ENCODE measurements around the gene NIFK. TPM values are rescaled to one million over a fixed set of nuclear protein-coding genes. Genes with fewer than 3 reads are reported as not detected.

The NIFK gene
- total RNA-seq (20.4 and 47.4 TPM in 2 replicates), polyA plus RNA-seq (44.0 and 47.9 TPM in 2 replicates)

- Histone ChIP-seq H3K36me3 (peaks cover 15% of the 10 kb centered on the region), H3K4me3 (peak within 1 kb of the TSS; percentile 83), H3K4me1 (ENCODE audit: low read depth) (peaks cover 6% of the 10 kb centered on the region), H3K27me3 (no peaks in the 10 kb centered on the region), H3K9me3 (ENCODE audit: low read depth) (no peaks in the 10 kb centered on the region), H3K27ac (peak within 1 kb of the TSS; percentile 65)
- no peak for TF ChIP-seq CTCF (IDR thresholded peaks at IDR 0.05; ENCODE audit: low read depth, low read length)
- DNase-seq (ENCODE audit: low read depth in 1 of 2, low spot score in 1 of 2) = peak; percentile 99 to 100
These were observed at the start of gene NIFK for GRCh38 chr2:121736462-121737336. TSS of gene NIFK (minus strand) at chr2:121736875. CDS start at chr2:121736850, 25 bp downstream.

GRCh38 chr2:121783180-121783579 lies 46.5 kb upstream of the NIFK start:
- no peak overlapping the region for H3K4me3 ChIP-seq
- no peaks in the 10 kb centered on the region for H3K4me1 ChIP-seq (ENCODE audit: low read depth)
- no peaks in the 10 kb centered on the region for H3K9me3 ChIP-seq (ENCODE audit: low read depth)
- no peaks in the 10 kb centered on the region for H3K36me3 ChIP-seq
- H3K27me3 ChIP-seq = no peaks in the 10 kb centered on the region
- TF ChIP-seq CTCF (IDR thresholded peaks at IDR 0.05; ENCODE audit: low read depth, low read length) = no peak
- H3K27ac ChIP-seq = no peak overlapping the region
- no peak for DNase-seq (ENCODE audit: low read depth in 1 of 2, low spot score in 1 of 2)

GRCh38 chr2:121778741-121779487 lies 42.2 kb upstream of the NIFK start:
- no peaks in the 10 kb centered on the region for H3K36me3 ChIP-seq
- H3K4me1 ChIP-seq (ENCODE audit: low read depth) = no peaks in the 10 kb centered on the region
- H3K27ac ChIP-seq = no peak overlapping the region
- no peak for DNase-seq (ENCODE audit: low read depth in 1 of 2, low spot score in 1 of 2)
- H3K9me3 ChIP-seq (ENCODE audit: low read depth) = no peaks in the 10 kb centered on the region
- H3K4me3 ChIP-seq = no peak overlapping the region
- no peaks in the 10 kb centered on the region for H3K27me3 ChIP-seq
- no peak for TF ChIP-seq CTCF (IDR thresholded peaks at IDR 0.05; ENCODE audit: low read depth, low read length)

GRCh38 chr2:121777699-121778058 lies 41.0 kb upstream of the NIFK start:
- Histone ChIP-seq H3K27ac (no peak overlapping the region), H3K27me3 (no peaks in the 10 kb centered on the region), H3K9me3 (ENCODE audit: low read depth) (no peaks in the 10 kb centered on the region), H3K4me3 (no peak overlapping the region), H3K4me1 (ENCODE audit: low read depth) (no peaks in the 10 kb centered on the region), H3K36me3 (no peaks in the 10 kb centered on the region)
- no peak for TF ChIP-seq CTCF (IDR thresholded peaks at IDR 0.05; ENCODE audit: low read depth, low read length)
- DNase-seq (ENCODE audit: low read depth in 1 of 2, low spot score in 1 of 2) = peak in 1 of 2 donors; percentile 73

- no peak for TF ChIP-seq CTCF (IDR thresholded peaks at IDR 0.05; ENCODE audit: low read depth, low read length)
- H3K27ac ChIP-seq = no peak overlapping the region
- H3K4me3 ChIP-seq = no peak overlapping the region
- H3K4me1 ChIP-seq (ENCODE audit: low read depth) = no peaks in the 10 kb centered on the region
- H3K36me3 ChIP-seq = no peaks in the 10 kb centered on the region
- no peaks in the 10 kb centered on the region for H3K27me3 ChIP-seq
- no peaks in the 10 kb centered on the region for H3K9me3 ChIP-seq (ENCODE audit: low read depth)
- DNase-seq (ENCODE audit: low read depth in 1 of 2, low spot score in 1 of 2) = peak in 1 of 2 donors; percentile 6
These were observed 40.4 kb upstream of the NIFK start for GRCh38 chr2:121776885-121777698.
